ENCODE results near the gene SLC17A3.

The SLC17A3 gene

GRCh38 chr6:25834950-25835349 lies 39.1 kb downstream of the SLC17A3 start:
- no peak for DNase-seq

GRCh38 chr6:25833136-25833535 lies 40.9 kb downstream of the SLC17A3 start:
- no peak for DNase-seq

- DNase-seq: no peak
Measured at GRCh38 chr6:25832670-25833069, 41.4 kb downstream of the SLC17A3 start.

- no peak for DNase-seq
Measured at GRCh38 chr6:25832307-25832662, 41.8 kb downstream of the SLC17A3 start.

GRCh38 chr6:25831532-25832306 lies 42.3 kb downstream of the SLC17A3 start, which contains the start of gene SLC17A1:
TSS of gene SLC17A1 (minus strand) at chr6:25832052. CDS start at chr6:25830557, 1,495 bp downstream.
- no peak for DNase-seq

GRCh38 chr6:25830458-25830857 lies 43.6 kb downstream of the SLC17A3 start:
- DNase-seq: no peak

- DNase-seq: no peak
Measured at GRCh38 chr6:25829375-25829774, 44.7 kb downstream of the SLC17A3 start.

- DNase-seq: no peak
Measured at GRCh38 chr6:25821341-25821740, 52.7 kb downstream of the SLC17A3 start.

- no peak for DNase-seq
Measured at GRCh38 chr6:25816252-25816651, 57.8 kb downstream of the SLC17A3 start.

GRCh38 chr6:25815194-25815593 lies 58.8 kb downstream of the SLC17A3 start:
- DNase-seq: no peak

- DNase-seq: no peak
Measured at GRCh38 chr6:25804804-25805203, 69.2 kb downstream of the SLC17A3 start.

GRCh38 chr6:25801436-25801835 lies 72.6 kb downstream of the SLC17A3 start:
- no peak for DNase-seq

Measured in fibroblast of skin of right biceps (primary cell).